Activated CD4-positive, alpha-beta memory T cell treated with anti-CD3 and anti-CD28 coated beads for 36 hours (primary cell): ENCODE data around the gene CLN3. TPM values are rescaled to one million over a fixed set of nuclear protein-coding genes. Genes with fewer than 3 reads are reported as not detected.
"Not testable (repeated sequence)": the region's sequence is repeated elsewhere in the genome, so short reads cannot be mapped to it uniquely, and the experiment has no call there.

Experiments used
- CTCF ChIA-PET: fragments of 350-600 bp; sonication (Branson Sonifier 250); formaldehyde crosslinking; loops from one replicate; lab custom pipeline; 2021; ENCODE audit warnings: antibody characterized with exemption, inconsistent platforms; lab: Charles Lee
- POLR2A ChIA-PET: fragments of 350-600 bp; sonication (Branson Sonifier 250); formaldehyde crosslinking; loops from one replicate; lab custom pipeline; 2021; ENCODE audit warnings: antibody characterized with exemption; lab: Charles Lee
- DNase-seq: peaks from one replicate; pipeline ENCODE4 v3.0.0-alpha.2; 2020
- H3K27ac Mint-ChIP-seq: one replicate; pipeline ENCODE4 v1.8.0; 2021; ENCODE audit warnings: mixed read lengths
- H3K27me3 Mint-ChIP-seq: one replicate; pipeline ENCODE4 v1.8.0; 2021; ENCODE audit warnings: mixed read lengths
- H3K36me3 Mint-ChIP-seq: one replicate; pipeline ENCODE4 v1.8.0; 2021; ENCODE audit warnings: mixed read lengths
- H3K4me1 Mint-ChIP-seq: one replicate; pipeline ENCODE4 v1.8.0; 2021; ENCODE audit warnings: low read depth, mixed read lengths
- H3K4me3 Mint-ChIP-seq: one replicate; pipeline ENCODE4 v1.8.0; 2021; ENCODE audit warnings: mild to moderate bottlenecking, mixed read lengths
- H3K9me3 Mint-ChIP-seq: one replicate; pipeline ENCODE4 v1.8.0; 2021; ENCODE audit warnings: mixed read lengths
- intact Hi-C: fragments of 100-400 bp; cut with micrococcal nuclease; formaldehyde crosslinking; loops from one replicate; pipeline ENCODE4 v1.15.1; 2023
- total RNA-seq, 2 experiments: library from RNA; stranded (reverse); gene quantifications; one replicate each; pipeline ENCODE4 v1.2.3, GENCODE V29; 2021

CLN3 gene
- total RNA-seq, 2 experiments from 2014 or later: 17.0 to 17.4 TPM

- Mint-ChIP-seq H3K27ac (no peak overlapping the region), H3K4me3 (no peak overlapping the region), H3K27me3 (no peaks in the 10 kb centered on the region), H3K9me3 (no peaks in the 10 kb centered on the region), H3K4me1 (peaks cover 46% of the 10 kb centered on the region), H3K36me3 (no peaks in the 10 kb centered on the region)
- ChIA-PET CTCF (no interaction called here), POLR2A (no interaction called here)
- intact Hi-C loops: no loop called here
- DNase-seq: no peak
Measured at GRCh38 chr16:28496844-28497243, 5.0 kb upstream of the CLN3 start.

GRCh38 chr16:28495795-28496749 lies 4.2 kb upstream of the CLN3 start:
- CTCF ChIA-PET: no interaction called here
- H3K36me3 Mint-ChIP-seq: no peaks in the 10 kb centered on the region
- H3K27ac Mint-ChIP-seq: peak overlapping the region; percentile 100
- H3K27me3 Mint-ChIP-seq: no peaks in the 10 kb centered on the region
- H3K9me3 Mint-ChIP-seq: no peaks in the 10 kb centered on the region
- intact Hi-C loops: no loop called here
- no peak for DNase-seq
- H3K4me1 Mint-ChIP-seq: peaks cover 49% of the 10 kb centered on the region
- peak overlapping the region; percentile 75 for H3K4me3 Mint-ChIP-seq
- POLR2A ChIA-PET: no interaction called here

GRCh38 chr16:28495098-28495793 lies 3.4 kb upstream of the CLN3 start:
- ChIA-PET POLR2A (no interaction called here), CTCF (no interaction called here)
- no peaks in the 10 kb centered on the region for H3K36me3 Mint-ChIP-seq
- H3K27me3 Mint-ChIP-seq: no peaks in the 10 kb centered on the region
- H3K9me3 Mint-ChIP-seq: no peaks in the 10 kb centered on the region
- H3K4me1 Mint-ChIP-seq: peaks cover 50% of the 10 kb centered on the region
- DNase-seq: no peak
- H3K4me3 Mint-ChIP-seq: peak overlapping the region; percentile 75
- intact Hi-C loops: no loop called here
- peak overlapping the region; percentile 100 for H3K27ac Mint-ChIP-seq

- peak; percentile 94 for DNase-seq
- no peaks in the 10 kb centered on the region for H3K27me3 Mint-ChIP-seq
- peaks cover 53% of the 10 kb centered on the region for H3K4me1 Mint-ChIP-seq
- ChIA-PET POLR2A (interaction anchor here (0.6 to 1.3 kb wide), 5 partner anchors 14 to 338 kb away, joined by 3 to 4 read pairs (median 3); no protein-coding TSS in a partner anchor), CTCF (interaction anchor here (0.6 kb wide), 2 partner anchors 58 to 1225 kb away, joined by 3 to 4 read pairs; no protein-coding TSS in a partner anchor)
- H3K9me3 Mint-ChIP-seq: no peaks in the 10 kb centered on the region
- H3K4me3 Mint-ChIP-seq: peak within 1 kb of the TSS; percentile 75
- intact Hi-C loops: loop anchor here (1.0 kb wide), 2 partner anchors 61 to 353 kb away; no protein-coding TSS in a partner anchor
- peak within 1 kb of the TSS; percentile 100 for H3K27ac Mint-ChIP-seq
- H3K36me3 Mint-ChIP-seq: peaks cover under 1% of the 10 kb centered on the region
Measured at GRCh38 chr16:28494121-28494851, 2.4 kb upstream of the CLN3 start, which contains the start of gene APOBR. APOBR (plus strand) TSS chr16:28494643; CDS start chr16:28494682, 39 bp downstream.

GRCh38 chr16:28492511-28492910 lies 637 bp upstream of the CLN3 start:
- Mint-ChIP-seq H3K9me3 (no peaks in the 10 kb centered on the region), H3K27ac (peak overlapping the region; percentile 100), H3K4me3 (peak overlapping the region; percentile 95), H3K4me1 (peaks cover 62% of the 10 kb centered on the region), H3K36me3 (peaks cover 8% of the 10 kb centered on the region), H3K27me3 (no peaks in the 10 kb centered on the region)
- intact Hi-C loops: no loop called here
- ChIA-PET POLR2A (interaction anchor here (0.6 to 0.7 kb wide), 3 partner anchors 11 to 1855 kb away, joined by 3 to 4 read pairs (median 4); no protein-coding TSS in a partner anchor), CTCF (interaction anchor here (0.8 to 1.1 kb wide), 3 partner anchors 62 to 74 kb away, joined by 3 to 5 read pairs (median 3); partner anchors contain the start of gene SGF29)
- DNase-seq: no peak

GRCh38 chr16:28491230-28491969 lies 474 bp downstream of the CLN3 start:
- peaks cover 58% of the 10 kb centered on the region for H3K4me1 Mint-ChIP-seq
- CTCF ChIA-PET: interaction anchor here (0.8 to 1.1 kb wide), 3 partner anchors 63 to 75 kb away, joined by 3 to 5 read pairs (median 3); partner anchors contain the start of gene SGF29

GRCh38 chr16:28486266-28486665 lies 5.6 kb downstream of the CLN3 start:
- Mint-ChIP-seq H3K36me3 (peaks cover 15% of the 10 kb centered on the region), H3K4me3 (no peak overlapping the region), H3K27me3 (no peaks in the 10 kb centered on the region), H3K27ac (no peak overlapping the region), H3K9me3 (no peaks in the 10 kb centered on the region), H3K4me1 (peaks cover 20% of the 10 kb centered on the region)
- ChIA-PET POLR2A (no interaction called here), CTCF (no interaction called here)
- intact Hi-C loops: no loop called here
- no peak for DNase-seq

More at GRCh38 chr16:28491230-28491969, 474 bp downstream of the CLN3 start:
- no peaks in the 10 kb centered on the region for H3K27me3 Mint-ChIP-seq
- H3K27ac Mint-ChIP-seq: peak overlapping the region; percentile 100
- H3K4me3 Mint-ChIP-seq: peak overlapping the region; percentile 95
- peak; percentile 34 for DNase-seq
- no peaks in the 10 kb centered on the region for H3K9me3 Mint-ChIP-seq
- intact Hi-C loops: no loop called here
- peaks cover 11% of the 10 kb centered on the region for H3K36me3 Mint-ChIP-seq
- POLR2A ChIA-PET: interaction anchor here (0.6 kb wide), 1 partner anchor 47 kb away, joined by 4 read pairs; the partner anchor contains the start of gene NUPR1

GRCh38 chr16:28483361-28483760 lies 8.5 kb downstream of the CLN3 start:
- H3K4me3 Mint-ChIP-seq, intact Hi-C loops, POLR2A ChIA-PET, DNase-seq, H3K4me1 Mint-ChIP-seq, H3K9me3 Mint-ChIP-seq, H3K36me3 Mint-ChIP-seq, H3K27me3 Mint-ChIP-seq, H3K27ac Mint-ChIP-seq: not testable (repeated sequence)
- CTCF ChIA-PET: interaction anchor here (0.6 kb wide), 1 partner anchor 303 kb away, joined by 5 read pairs; no protein-coding TSS in a partner anchor

GRCh38 chr16:28482026-28482425 lies 9.8 kb downstream of the CLN3 start:
- peaks cover 11% of the 10 kb centered on the region for H3K36me3 Mint-ChIP-seq
- CTCF ChIA-PET: no interaction called here
- POLR2A ChIA-PET: no interaction called here
- intact Hi-C loops: no loop called here
- no peak for DNase-seq
- no peaks in the 10 kb centered on the region for H3K27me3 Mint-ChIP-seq
- H3K27ac Mint-ChIP-seq: no peak overlapping the region
- no peak overlapping the region for H3K4me3 Mint-ChIP-seq
- H3K9me3 Mint-ChIP-seq: no peaks in the 10 kb centered on the region
- H3K4me1 Mint-ChIP-seq: peaks cover under 1% of the 10 kb centered on the region

- intact Hi-C loops: no loop called here
- no peak overlapping the region for H3K4me3 Mint-ChIP-seq
- H3K27ac Mint-ChIP-seq: no peak overlapping the region
- H3K27me3 Mint-ChIP-seq: no peaks in the 10 kb centered on the region
- peaks cover 21% of the 10 kb centered on the region for H3K36me3 Mint-ChIP-seq
- no peaks in the 10 kb centered on the region for H3K9me3 Mint-ChIP-seq
- peaks cover 3% of the 10 kb centered on the region for H3K4me1 Mint-ChIP-seq
- POLR2A ChIA-PET: no interaction called here
- DNase-seq: no peak
- CTCF ChIA-PET: no interaction called here
Measured at GRCh38 chr16:28478506-28479180, 13.2 kb downstream of the CLN3 start.
